CD14-positive monocyte (primary cell): Measurements from ENCODE around the gene CPEB3. TPM values are rescaled to one million over a fixed set of nuclear protein-coding genes. Genes with fewer than 3 reads are reported as not detected.
A peak's percentile ranks its signal among the peaks of the same experiment; 100 is the strongest.

ENCODE experiments used
- DNase-seq, 3 donors: peaks; one replicate each; pipeline ENCODE4 v3.0.0-alpha.2; 2011 to 2022
- H2AFZ ChIP-seq: 2 replicates; pipeline ENCODE4 v1.6.0; 2012; ENCODE audit warnings: mild to moderate bottlenecking, low read depth, low read length, inconsistent platforms; ENCODE audit not compliant: insufficient read depth, poor library complexity, severe bottlenecking
- H3K27ac ChIP-seq, 2 donors: 1 replicate in 1 of 2; 2 replicates in 1 of 2; pipeline ENCODE4 v1.5.1; 2012 to 2013; ENCODE audit warnings: low read length in 2 of 2, control low read depth in 1 of 2, inconsistent platforms in 1 of 2, low read depth in 1 of 2, mild to moderate bottlenecking in 1 of 2
- H3K27me3 ChIP-seq, 2 donors: one replicate each; pipeline versions ENCODE4 v1.6.0 to v1.6.1; 2011 to 2013; ENCODE audit warnings: low read length in 2 of 2; ENCODE audit not compliant: control insufficient read depth in 2 of 2, insufficient read depth in 2 of 2
- H3K36me3 ChIP-seq, 2 donors: replicated peaks in 1 of 2; 1 replicate in 1 of 2; 2 replicates in 1 of 2; pipeline versions ENCODE4 v1.5.1 to v1.6.1; 2012 to 2013; ENCODE audit warnings: low read length in 2 of 2, control low read depth in 1 of 2, inconsistent platforms in 1 of 2, mild to moderate bottlenecking in 1 of 2; ENCODE audit not compliant: insufficient read depth in 2 of 2, control insufficient read depth in 1 of 2
- H3K4me1 ChIP-seq, 2 donors: 1 replicate in 1 of 2; 2 replicates in 1 of 2; pipeline versions ENCODE4 v1.5.1 to v1.6.1; 2012 to 2013; ENCODE audit warnings: low read length in 2 of 2, control low read depth in 1 of 2, inconsistent platforms in 1 of 2, mild to moderate bottlenecking in 1 of 2, moderate library complexity in 1 of 2; ENCODE audit not compliant: insufficient read depth in 2 of 2, control insufficient read depth in 1 of 2
- H3K4me2 ChIP-seq: replicated peaks from 2 replicates; pipeline ENCODE3; 2012; ENCODE audit warnings: low read length, moderate library complexity, mild to moderate bottlenecking; ENCODE audit not compliant: poor library complexity, severe bottlenecking; ENCODE audit errors: extremely low read depth
- H3K4me3 ChIP-seq, 3 experiments: fragments of 200-600 bp in 1 of 3; sonication (generic) in 1 of 3; replicated peaks in 1 of 3; 1 replicate in 2 of 3; 2 replicates in 1 of 3; pipeline ENCODE4 v1.5.1; 2011 to 2013; ENCODE audit warnings: low read length in 3 of 3, mild to moderate bottlenecking in 3 of 3, control low read depth in 2 of 3, low read depth in 2 of 3, inconsistent platforms in 1 of 3, moderate library complexity in 1 of 3
- H3K79me2 ChIP-seq: 2 replicates; pipeline ENCODE4 v1.6.0; 2012; ENCODE audit warnings: mild to moderate bottlenecking, control low read depth, inconsistent platforms, low read length, moderate library complexity; ENCODE audit not compliant: insufficient read depth
- H3K9ac ChIP-seq: 2 replicates; pipeline ENCODE4 v1.6.0; 2017; ENCODE audit warnings: low read length, mild to moderate bottlenecking; ENCODE audit not compliant: insufficient read depth, poor library complexity, severe bottlenecking
- H3K9me3 ChIP-seq, 2 donors: replicated peaks in 1 of 2; 1 replicate in 1 of 2; 2 replicates in 1 of 2; pipeline versions ENCODE4 v1.5.1 to v1.6.1; 2012 to 2013; ENCODE audit warnings: low read length in 2 of 2, control low read depth in 1 of 2; ENCODE audit not compliant: control insufficient read depth in 1 of 2, insufficient read depth in 1 of 2
- H4K20me1 ChIP-seq: 2 replicates; pipeline ENCODE4 v1.6.0; 2012; ENCODE audit warnings: mild to moderate bottlenecking, low read length, control low read depth, moderate library complexity; ENCODE audit not compliant: insufficient read depth
- H3K27ac Mint-ChIP-seq, 7 donors: one replicate each; pipeline ENCODE4 v1.8.0; 2020; ENCODE audit warnings: mild to moderate bottlenecking in 7 of 7, mixed read lengths in 7 of 7, moderate library complexity in 6 of 7, inconsistent platforms in 2 of 7
- H3K27me3 Mint-ChIP-seq, 3 donors: one replicate each; pipeline ENCODE4 v1.8.0; 2021 to 2022; ENCODE audit warnings: low read depth in 3 of 3, mild to moderate bottlenecking in 3 of 3, mixed read lengths in 3 of 3, moderate library complexity in 3 of 3, inconsistent platforms in 1 of 3
- H3K36me3 Mint-ChIP-seq, 2 donors: one replicate each; pipeline ENCODE4 v1.8.0; 2020; ENCODE audit warnings: mixed read lengths in 2 of 2, inconsistent platforms in 1 of 2, mild to moderate bottlenecking in 1 of 2
- H3K4me1 Mint-ChIP-seq: one replicate; pipeline ENCODE4 v1.8.0; 2020; ENCODE audit warnings: mild to moderate bottlenecking, mixed read lengths
- H3K4me3 Mint-ChIP-seq, 2 donors: one replicate each; pipeline ENCODE4 v1.8.0; 2020; ENCODE audit warnings: mild to moderate bottlenecking in 2 of 2, mixed read lengths in 2 of 2, moderate library complexity in 1 of 2
- H3K9me3 Mint-ChIP-seq, 7 donors: one replicate each; pipeline ENCODE4 v1.8.0; 2020 to 2022; ENCODE audit warnings: mixed read lengths in 7 of 7, mild to moderate bottlenecking in 6 of 7, moderate library complexity in 6 of 7, inconsistent platforms in 2 of 7
- CTCF ChIP-seq: fragments of 200-600 bp; IDR thresholded peaks from one replicate; pipeline ENCODE4 v1.8.0; 2022; ENCODE audit warnings: antibody characterized with exemption, mild to moderate bottlenecking
- WGBS: methylation state at CpG from one replicate; pipeline ENCODE4 v1.1.5; 2013; ENCODE audit warnings: missing lambda C conversion rate; ENCODE audit not compliant: insufficient coverage; 5-methylcytosine and 5-hydroxymethylcytosine counted together
- intact Hi-C, 2 donors: fragments of 100-400 bp; cut with micrococcal nuclease; formaldehyde crosslinking; loops; one replicate each; pipeline versions ENCODE4 v1.15.0 to v1.15.1; 2023
- polyA plus RNA-seq, 3 donors: library from polyadenylated mRNA; depleted of rRNA in 1 of 3; unstranded in 2 of 3; stranded (reverse) in 1 of 3; fragments of 300-500 nt in 2 of 3; fragments of >200 nt in 1 of 3; fragmentation: Illumina TruSeq in 2 of 3; gene quantifications; 1 replicate in 2 of 3; 2 replicates in 1 of 3; pipeline ENCODE4 v1.2.3, GENCODE V29; 2012 to 2021

Gene CPEB3
- polyA plus RNA-seq, 3 donors, result 1.8 to 2.9 (median 2.1) TPM

DNA sequence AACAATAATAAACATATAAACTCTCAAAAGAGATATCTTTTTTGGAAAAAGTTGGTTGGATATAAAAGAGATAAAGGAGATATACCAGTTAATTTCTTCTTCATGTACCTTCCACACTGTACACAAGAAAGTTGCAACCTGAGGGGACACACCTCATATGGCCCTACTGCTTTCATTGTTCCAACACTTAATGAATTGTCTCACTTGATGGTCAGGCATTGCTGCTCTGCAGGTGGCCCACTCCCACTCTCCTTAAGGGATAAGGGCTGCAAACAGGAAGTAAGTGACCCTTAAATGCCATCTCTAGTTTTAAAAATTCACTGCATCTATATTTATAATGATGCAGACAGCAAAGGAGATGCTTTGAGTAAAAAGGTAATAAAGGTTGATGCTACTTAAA lies 215.0 kb downstream of the CPEB3 start:
- Histone ChIP-seq H3K4me1 (no peaks in the 10 kb centered on the region), H3K9me3 (no peaks in the 10 kb centered on the region), H3K4me3 (no peak overlapping the region), H2AFZ (no peak overlapping the region), H3K79me2 (no peaks in the 10 kb centered on the region), H4K20me1 (no peaks in the 10 kb centered on the region), H3K27ac (no peak overlapping the region), H3K4me2 (no peak overlapping the region), H3K36me3 (peaks cover 34 to 70% of the 10 kb centered on the region in 2 donors), H3K9ac (no peak overlapping the region), H3K27me3 (no peaks in the 10 kb centered on the region)
- Mint-ChIP-seq H3K27me3 (no peaks in the 10 kb centered on the region), H3K4me3 (no peak overlapping the region), H3K27ac (no peak overlapping the region), H3K36me3 (peaks cover 42 to 52% of the 10 kb centered on the region in 2 donors), H3K4me1 (peaks cover 2% of the 10 kb centered on the region), H3K9me3 (peaks cover 0 to 3% (median 0%) of the 10 kb centered on the region in 7 donors)
- DNase-seq, result no peak
- intact Hi-C loops, result no loop called here
- TF ChIP-seq CTCF, result no peak

DNA sequence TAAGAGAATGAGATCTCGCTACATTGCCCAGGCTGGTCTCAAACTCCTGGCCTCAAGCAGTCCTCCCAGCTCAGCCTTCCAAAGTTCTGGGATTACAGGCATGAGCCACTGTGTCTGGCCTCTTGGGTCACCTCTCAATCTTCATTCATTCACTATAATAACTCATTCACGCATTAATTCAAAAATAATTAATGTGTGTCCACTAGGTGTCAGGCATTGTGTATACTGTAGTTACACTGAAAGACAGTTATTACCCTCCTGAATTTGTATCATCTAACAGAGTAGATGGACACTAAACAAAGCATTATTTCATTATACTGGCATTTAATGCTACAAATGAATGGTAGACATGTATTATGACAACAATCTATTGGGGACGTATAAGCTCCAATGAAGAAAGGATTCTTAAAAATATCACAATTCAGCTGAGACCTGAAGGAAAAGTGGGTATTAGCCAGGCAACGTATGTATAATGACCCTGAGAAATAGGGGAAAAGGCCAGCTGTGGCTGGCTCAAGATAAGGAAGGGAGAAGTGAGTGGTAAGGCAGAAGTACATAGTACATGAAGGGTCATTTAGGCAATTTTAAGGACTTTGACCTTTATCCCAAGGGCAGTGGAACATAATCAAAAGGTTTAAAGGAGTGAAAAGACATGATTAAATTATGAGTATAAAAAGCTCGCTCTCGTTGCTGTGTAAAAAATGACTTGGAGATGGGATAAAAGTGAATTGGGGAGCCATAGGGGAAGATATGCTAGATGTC lies 216.6 kb downstream of the CPEB3 start:
- Mint-ChIP-seq H3K4me1 (peaks cover 2% of the 10 kb centered on the region), H3K9me3 (no peaks in the 10 kb centered on the region), H3K4me3 (no peak overlapping the region), H3K27me3 (peaks cover 0 to 1% (median 0%) of the 10 kb centered on the region in 3 donors), H3K36me3 (peaks cover 31 to 44% of the 10 kb centered on the region in 2 donors), H3K27ac (no peak overlapping the region)
- no peaks in the 10 kb centered on the region for H3K27me3 ChIP-seq
- H4K20me1 ChIP-seq, result no peaks in the 10 kb centered on the region
- no peak for DNase-seq
- H3K9ac ChIP-seq, result no peak overlapping the region
- no peak overlapping the region for H3K27ac ChIP-seq
- peak; percentile 17 for TF ChIP-seq CTCF
- H3K4me1 ChIP-seq, result no peaks in the 10 kb centered on the region
- H2AFZ ChIP-seq, result no peak overlapping the region
- WGBS, result 88% methylated on average over 3 of the region's 6 CpGs
- H3K4me2 ChIP-seq, result no peak overlapping the region
- H3K9me3 ChIP-seq, result no peaks in the 10 kb centered on the region
- no peak overlapping the region for H3K4me3 ChIP-seq
- intact Hi-C loops, result no loop called here
- H3K79me2 ChIP-seq, result no peaks in the 10 kb centered on the region
- H3K36me3 ChIP-seq, result peaks cover 24 to 54% of the 10 kb centered on the region in 2 donors
